ENCODE measurements around the gene HSD17B7. TPM values are rescaled to one million over a fixed set of nuclear protein-coding genes. Genes with fewer than 3 reads are reported as not detected.
"Not testable (repeated sequence)": the region's sequence is repeated elsewhere in the genome, so short reads cannot be mapped to it uniquely, and the experiment has no call there.

Gene HSD17B7
- total and polyA plus RNA-seq, 2 donors (not counting 1 experiment from before 2014, with no cell fraction given) = 38.9 to 41.5 TPM

DNA sequence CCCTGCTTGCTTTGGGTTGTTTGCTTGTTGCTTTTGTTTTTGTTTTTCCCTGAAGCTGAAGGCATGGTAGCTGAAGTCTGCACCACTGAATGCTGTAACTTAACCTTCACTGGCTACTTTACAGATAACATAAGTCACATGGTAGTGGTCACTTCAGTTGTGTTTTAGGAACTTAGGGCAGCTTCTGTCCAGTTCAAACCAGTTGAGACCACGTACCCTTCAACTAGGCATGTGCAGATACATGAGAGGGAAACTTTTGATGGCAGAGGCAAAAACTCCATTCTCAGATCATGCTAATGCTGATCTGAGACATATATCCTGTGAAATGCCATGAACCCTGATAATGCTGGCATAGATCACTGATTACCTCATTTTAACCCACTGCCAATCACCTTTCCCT lies 28.2 kb downstream of the HSD17B7 start:
- H3K4me2 ChIP-seq (replicated peaks; ENCODE audit: low read depth, low read length, poor library complexity, severe bottlenecking); H3K4me1 ChIP-seq (ENCODE audit: control insufficient read depth in 2 of 2, insufficient read depth in 2 of 2, low read length in 2 of 2); DNase-seq; H3K27ac ChIP-seq (ENCODE audit: low read length in 2 of 2); H3K4me3 Mint-ChIP-seq; H2AFZ ChIP-seq (ENCODE audit: insufficient read depth, low read depth, low read length, poor library complexity, severe bottlenecking); H4K20me1 ChIP-seq (ENCODE audit: control insufficient read depth, insufficient read depth, low read length, poor library complexity, severe bottlenecking); H3K9me3 Mint-ChIP-seq (ENCODE audit: insufficient read depth); H3K79me2 ChIP-seq (ENCODE audit: control insufficient read depth, insufficient read depth, low read length); H3K4me3 ChIP-seq (ENCODE audit: control extremely low read depth in 1 of 5, extremely low read depth in 1 of 5, insufficient read depth in 1 of 5, low read depth in 2 of 5, low read length in 4 of 5); H3K9me3 ChIP-seq (ENCODE audit: control extremely low read depth in 1 of 3, control insufficient read depth in 2 of 3, insufficient read depth in 1 of 3, low read length in 2 of 3); POLR2A ChIA-PET; CTCF ChIA-PET; intact Hi-C loops (cut with micrococcal nuclease); ATAC-seq (ENCODE audit: low read depth); H3K9ac ChIP-seq (ENCODE audit: low read length); H3K27ac Mint-ChIP-seq; H3K36me3 ChIP-seq (replicated peaks in 1 of 2; ENCODE audit: control extremely low read depth in 1 of 2, control insufficient read depth in 1 of 2, extremely low read depth in 1 of 2, insufficient read depth in 2 of 2, low read length in 1 of 2): not testable (repeated sequence)
- H3K4me1 Mint-ChIP-seq = peaks cover 10% of the 10 kb centered on the region
- no CpG with 5 or more reads among the region's 1 CpG for WGBS (ENCODE audit: insufficient coverage)
- H3K27me3 ChIP-seq (replicated peaks in 1 of 4; ENCODE audit: control extremely low read depth in 1 of 4, control insufficient read depth in 3 of 4, insufficient read depth in 4 of 4, low read length in 3 of 4) = peaks cover 0 to 12% (median 5%) of the 10 kb centered on the region in 4 experiments
- H3K27me3 Mint-ChIP-seq = peaks cover 20% of the 10 kb centered on the region

DNA sequence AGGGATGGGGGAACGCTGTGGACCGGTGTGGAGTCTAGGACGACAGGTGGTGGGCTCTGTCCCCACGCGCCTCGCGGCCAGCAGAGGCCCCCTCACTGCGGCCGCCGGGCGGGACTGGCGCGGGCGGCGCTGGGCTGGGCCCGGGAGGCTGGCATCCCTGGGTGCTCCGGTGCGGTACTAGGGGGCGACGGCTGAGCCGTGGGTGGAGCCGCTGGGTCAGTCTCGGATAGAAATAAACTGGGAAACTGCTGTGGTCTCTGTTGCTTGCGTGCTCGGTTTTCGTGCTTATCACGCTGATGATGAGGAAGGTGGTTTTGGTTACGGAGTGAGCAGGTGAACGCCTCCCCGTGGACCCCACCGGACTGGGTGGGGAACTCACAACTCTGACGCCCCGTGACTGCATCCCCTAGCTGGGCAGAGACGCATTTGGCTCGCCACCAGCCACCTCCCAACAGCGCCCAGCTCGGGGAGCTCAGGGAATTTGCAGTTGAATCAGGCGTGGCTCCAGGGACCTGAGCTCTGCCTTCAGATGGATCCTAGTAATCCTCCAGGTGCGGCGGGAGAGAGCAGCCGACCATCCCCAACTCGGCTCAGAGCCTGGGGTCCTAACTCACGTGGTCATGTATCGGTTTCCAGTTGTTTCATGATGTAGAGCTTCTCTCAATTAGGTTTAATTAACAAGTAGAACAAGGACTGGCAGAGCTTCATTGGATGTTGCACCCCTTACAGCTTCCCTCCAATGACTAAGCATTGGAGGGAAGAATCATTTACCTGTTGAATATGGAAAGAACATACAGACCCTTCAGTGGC lies 32.1 kb downstream of the HSD17B7 start:
- no peak overlapping the region for H3K27ac Mint-ChIP-seq

More for the DNA sequence above, 32.1 kb downstream of the HSD17B7 start:
- intact Hi-C loops (cut with micrococcal nuclease) = no loop called here
- ChIA-PET POLR2A (no interaction called here), CTCF (no interaction called here)
- DNase-seq = peak; percentile 8
- H3K9me3 Mint-ChIP-seq (ENCODE audit: insufficient read depth) = no peaks in the 10 kb centered on the region
- WGBS (ENCODE audit: insufficient coverage) = 11% methylated on average over 44 of the region's 44 CpGs
- peaks cover 48% of the 10 kb centered on the region for H3K27me3 Mint-ChIP-seq
- Histone ChIP-seq H3K27ac (ENCODE audit: low read length in 2 of 2) (no peak overlapping the region), H3K9me3 (ENCODE audit: control extremely low read depth in 1 of 3, control insufficient read depth in 2 of 3, insufficient read depth in 1 of 3, low read length in 2 of 3) (peaks cover 0 to 3% (median 0%) of the 10 kb centered on the region in 3 donors), H3K36me3 (replicated peaks in 1 of 2; ENCODE audit: control extremely low read depth in 1 of 2, control insufficient read depth in 1 of 2, extremely low read depth in 1 of 2, insufficient read depth in 2 of 2, low read length in 1 of 2) (no peaks in the 10 kb centered on the region), H3K4me1 (ENCODE audit: control insufficient read depth in 2 of 2, insufficient read depth in 2 of 2, low read length in 2 of 2) (peaks cover 4 to 9% of the 10 kb centered on the region in 2 donors), H3K4me3 (ENCODE audit: control extremely low read depth in 1 of 5, extremely low read depth in 1 of 5, insufficient read depth in 1 of 5, low read depth in 2 of 5, low read length in 4 of 5) (peak overlapping the region in 2 of 5 experiments; percentile 9 to 10), H2AFZ (ENCODE audit: insufficient read depth, low read depth, low read length, poor library complexity, severe bottlenecking) (no peak overlapping the region), H3K27me3 (replicated peaks in 1 of 4; ENCODE audit: control extremely low read depth in 1 of 4, control insufficient read depth in 3 of 4, insufficient read depth in 4 of 4, low read length in 3 of 4) (peaks cover 0 to 17% (median 15%) of the 10 kb centered on the region in 4 experiments), H3K9ac (ENCODE audit: low read length) (peak overlapping the region; percentile 39), H3K79me2 (ENCODE audit: control insufficient read depth, insufficient read depth, low read length) (no peaks in the 10 kb centered on the region), H3K4me2 (replicated peaks; ENCODE audit: low read depth, low read length, poor library complexity, severe bottlenecking) (peak overlapping the region; percentile 50), H4K20me1 (ENCODE audit: control insufficient read depth, insufficient read depth, low read length, poor library complexity, severe bottlenecking) (no peaks in the 10 kb centered on the region)
- peak overlapping the region; percentile 52 for H3K4me3 Mint-ChIP-seq
- no peak for ATAC-seq (ENCODE audit: low read depth)
- no peak for TF ChIP-seq EZH2 (IDR thresholded peaks at IDR 0.05; ENCODE audit: borderline replicate concordance, insufficient read depth, low read depth, low read length, poor library complexity, severe bottlenecking)
- TF ChIP-seq, protein P1, sequence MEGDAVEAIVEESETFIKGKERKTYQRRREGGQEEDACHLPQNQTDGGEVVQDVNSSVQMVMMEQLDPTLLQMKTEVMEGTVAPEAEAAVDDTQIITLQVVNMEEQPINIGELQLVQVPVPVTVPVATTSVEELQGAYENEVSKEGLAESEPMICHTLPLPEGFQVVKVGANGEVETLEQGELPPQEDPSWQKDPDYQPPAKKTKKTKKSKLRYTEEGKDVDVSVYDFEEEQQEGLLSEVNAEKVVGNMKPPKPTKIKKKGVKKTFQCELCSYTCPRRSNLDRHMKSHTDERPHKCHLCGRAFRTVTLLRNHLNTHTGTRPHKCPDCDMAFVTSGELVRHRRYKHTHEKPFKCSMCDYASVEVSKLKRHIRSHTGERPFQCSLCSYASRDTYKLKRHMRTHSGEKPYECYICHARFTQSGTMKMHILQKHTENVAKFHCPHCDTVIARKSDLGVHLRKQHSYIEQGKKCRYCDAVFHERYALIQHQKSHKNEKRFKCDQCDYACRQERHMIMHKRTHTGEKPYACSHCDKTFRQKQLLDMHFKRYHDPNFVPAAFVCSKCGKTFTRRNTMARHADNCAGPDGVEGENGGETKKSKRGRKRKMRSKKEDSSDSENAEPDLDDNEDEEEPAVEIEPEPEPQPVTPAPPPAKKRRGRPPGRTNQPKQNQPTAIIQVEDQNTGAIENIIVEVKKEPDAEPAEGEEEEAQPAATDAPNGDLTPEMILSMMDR (IDR thresholded peaks at IDR 0.05) = no peak
- peaks cover 10% of the 10 kb centered on the region for H3K4me1 Mint-ChIP-seq

Measured in B cell (primary cell).